ENCODE results near the gene SBNO2.

Gene SBNO2

GRCh38 chr19:1072371-1073015, 101.6 kb downstream of the SBNO2 start:
- TF ChIP-seq CTCF (IDR thresholded peaks at IDR 0.05; ENCODE audit: borderline replicate concordance, control extremely low read depth, extremely low read depth, insufficient read depth, missing control alignments) = no peak
- in situ Hi-C loops (cut with MboI; ENCODE audit: low sequenced_read_pairs, unreplicated experiment) = no loop called here
- DNase-seq (ENCODE audit: low spot score) = no peak

- no peak for TF ChIP-seq CTCF (IDR thresholded peaks at IDR 0.05; ENCODE audit: borderline replicate concordance, control extremely low read depth, extremely low read depth, insufficient read depth, missing control alignments)
- in situ Hi-C loops (cut with MboI; ENCODE audit: low sequenced_read_pairs, unreplicated experiment) = no loop called here
- no peak for DNase-seq (ENCODE audit: low spot score)
Observed at GRCh38 chr19:1070931-1071791, 102.9 kb downstream of the SBNO2 start.

- in situ Hi-C loops (cut with MboI; ENCODE audit: low sequenced_read_pairs, unreplicated experiment) = no loop called here
- TF ChIP-seq CTCF (IDR thresholded peaks at IDR 0.05; ENCODE audit: borderline replicate concordance, control extremely low read depth, extremely low read depth, insufficient read depth, missing control alignments) = no peak
- DNase-seq (ENCODE audit: low spot score) = no peak
Observed at GRCh38 chr19:1070576-1070930, 103.5 kb downstream of the SBNO2 start.

GRCh38 chr19:1069009-1069779, 104.9 kb downstream of the SBNO2 start:
- no peak for TF ChIP-seq CTCF (IDR thresholded peaks at IDR 0.05; ENCODE audit: borderline replicate concordance, control extremely low read depth, extremely low read depth, insufficient read depth, missing control alignments)
- in situ Hi-C loops (cut with MboI; ENCODE audit: low sequenced_read_pairs, unreplicated experiment) = no loop called here
- peak; percentile 70 for DNase-seq (ENCODE audit: low spot score)

GRCh38 chr19:1068009-1069001, 105.8 kb downstream of the SBNO2 start:
- peak; percentile 69 for DNase-seq (ENCODE audit: low spot score)
- TF ChIP-seq CTCF (IDR thresholded peaks at IDR 0.05; ENCODE audit: borderline replicate concordance, control extremely low read depth, extremely low read depth, insufficient read depth, missing control alignments) = no peak
- in situ Hi-C loops (cut with MboI; ENCODE audit: low sequenced_read_pairs, unreplicated experiment) = no loop called here
